ENCODE data around the gene PRKD1.

GRCh38 chr14:29759521-29760340, 167.9 kb downstream of the PRKD1 start:
- TF ChIP-seq JUND (IDR thresholded peaks at IDR 0.05) = no peak
- TF ChIP-seq CTCF (IDR thresholded peaks at IDR 0.05) = no peak
- no peak for TF ChIP-seq REST (IDR thresholded peaks at IDR 0.05; ENCODE audit: low read depth, low read length)
- no peak for TF ChIP-seq EP300 (IDR thresholded peaks at IDR 0.05; ENCODE audit: borderline replicate concordance in 1 of 2, low read depth in 1 of 2, low read length in 1 of 2)
- no peak for TF ChIP-seq NFIC (IDR thresholded peaks at IDR 0.05; ENCODE audit: borderline replicate concordance)
- no peak for TF ChIP-seq TAF1 (IDR thresholded peaks at IDR 0.05; ENCODE audit: borderline replicate concordance, low read depth, low read length)
- TF ChIP-seq, protein P1, sequence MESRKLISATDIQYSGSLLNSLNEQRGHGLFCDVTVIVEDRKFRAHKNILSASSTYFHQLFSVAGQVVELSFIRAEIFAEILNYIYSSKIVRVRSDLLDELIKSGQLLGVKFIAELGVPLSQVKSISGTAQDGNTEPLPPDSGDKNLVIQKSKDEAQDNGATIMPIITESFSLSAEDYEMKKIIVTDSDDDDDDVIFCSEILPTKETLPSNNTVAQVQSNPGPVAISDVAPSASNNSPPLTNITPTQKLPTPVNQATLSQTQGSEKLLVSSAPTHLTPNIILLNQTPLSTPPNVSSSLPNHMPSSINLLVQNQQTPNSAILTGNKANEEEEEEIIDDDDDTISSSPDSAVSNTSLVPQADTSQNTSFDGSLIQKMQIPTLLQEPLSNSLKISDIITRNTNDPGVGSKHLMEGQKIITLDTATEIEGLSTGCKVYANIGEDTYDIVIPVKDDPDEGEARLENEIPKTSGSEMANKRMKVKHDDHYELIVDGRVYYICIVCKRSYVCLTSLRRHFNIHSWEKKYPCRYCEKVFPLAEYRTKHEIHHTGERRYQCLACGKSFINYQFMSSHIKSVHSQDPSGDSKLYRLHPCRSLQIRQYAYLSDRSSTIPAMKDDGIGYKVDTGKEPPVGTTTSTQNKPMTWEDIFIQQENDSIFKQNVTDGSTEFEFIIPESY (IDR thresholded peaks at IDR 0.05; ENCODE audit: borderline replicate concordance, low read depth) = no peak
- TF ChIP-seq NRF1 (IDR thresholded peaks at IDR 0.05; ENCODE audit: low read depth, low read length) = no peak

All from SK-N-SH (cell line).